Loucy (cell line): Measurements from ENCODE around the gene TSC22D4.

ENCODE experiments used
- CTCF ChIP-seq: fragments of 200-600 bp; sonication (generic); conservative IDR thresholded peaks from 2 replicates; pipeline ENCODE4 v1.5.1; 2014; ENCODE audit warnings: mild to moderate bottlenecking, antibody characterized with exemption, low read length
- EZH2phosphoT487 ChIP-seq: fragments of 200-600 bp; IDR thresholded peaks from 2 replicates; pipeline ENCODE4 v1.6.1; 2018; ENCODE audit warnings: antibody characterized with exemption, mild to moderate bottlenecking, moderate library complexity, borderline replicate concordance

- TF ChIP-seq CTCF, result no peak
- no peak for TF ChIP-seq EZH2phosphoT487
Measured at GRCh38 chr7:100493476-100494264, 14.7 kb upstream of the TSC22D4 start.
